T-helper 1 cell treated with Interleukin-12 subunit alpha and Interleukin-12 subunit beta and Interleukin-4 antibody, amounts not matched to agents 30 μg/mL and 1 μg/mL, for 36 hours (primary cell): ENCODE measurements around the gene DMD.
"Not testable (repeated sequence)": the region's sequence is repeated elsewhere in the genome, so short reads cannot be mapped to it uniquely, and the experiment has no call there.

Experiments
- H3K27ac Mint-ChIP-seq: one replicate; pipeline ENCODE4 v1.8.0; 2021; ENCODE audit warnings: mild to moderate bottlenecking, mixed read lengths
- H3K27me3 Mint-ChIP-seq: one replicate; pipeline ENCODE4 v1.8.0; 2021; ENCODE audit warnings: low read depth, mixed read lengths
- H3K36me3 Mint-ChIP-seq: one replicate; pipeline ENCODE4 v1.8.0; 2021; ENCODE audit warnings: low read depth, mixed read lengths
- H3K4me1 Mint-ChIP-seq: one replicate; pipeline ENCODE4 v1.8.0; 2021; ENCODE audit warnings: low read depth, mixed read lengths
- H3K4me3 Mint-ChIP-seq: one replicate; pipeline ENCODE4 v1.8.0; 2021; ENCODE audit warnings: mild to moderate bottlenecking, moderate library complexity, mixed read lengths
- H3K9me3 Mint-ChIP-seq: one replicate; pipeline ENCODE4 v1.8.0; 2021; ENCODE audit warnings: mixed read lengths

DMD gene

DNA sequence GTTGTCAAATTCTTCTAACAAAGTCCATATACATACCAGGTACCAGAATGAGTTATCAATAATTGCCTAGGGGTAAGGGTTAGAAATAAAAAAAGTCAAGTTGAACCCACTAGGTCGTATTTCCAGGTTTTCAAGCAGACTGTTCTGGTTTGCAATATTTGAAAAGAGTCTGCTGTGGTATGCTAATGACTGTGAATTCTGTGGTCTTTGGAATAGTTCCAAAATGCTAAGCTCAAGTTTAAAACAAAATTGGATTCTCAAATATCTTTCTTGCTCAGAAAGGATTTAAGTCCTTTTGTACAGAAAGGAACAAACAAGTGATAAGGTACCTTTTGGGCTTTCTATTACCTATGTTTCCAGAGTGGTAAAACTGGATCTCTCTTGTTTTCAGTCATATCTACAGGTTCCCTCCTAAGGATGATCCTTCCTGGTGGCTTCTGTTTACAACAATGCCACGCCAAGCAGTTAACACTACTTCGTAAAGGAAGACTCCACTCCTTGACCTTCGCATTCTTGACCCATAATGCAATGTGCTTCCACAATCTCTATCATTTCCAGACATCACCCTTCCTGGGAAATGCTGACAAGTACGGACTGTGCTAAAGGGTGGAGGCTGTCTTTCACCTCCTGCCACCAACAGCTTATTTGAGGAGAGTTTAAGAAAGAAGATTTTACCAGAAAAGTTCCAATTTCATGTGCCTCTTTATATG lies 1607.8 kb downstream of the DMD start:
- Mint-ChIP-seq H3K27ac (no peak overlapping the region), H3K36me3 (no peaks in the 10 kb centered on the region), H3K4me1 (no peaks in the 10 kb centered on the region), H3K9me3 (no peaks in the 10 kb centered on the region), H3K27me3 (no peaks in the 10 kb centered on the region), H3K4me3 (no peak overlapping the region)

DNA sequence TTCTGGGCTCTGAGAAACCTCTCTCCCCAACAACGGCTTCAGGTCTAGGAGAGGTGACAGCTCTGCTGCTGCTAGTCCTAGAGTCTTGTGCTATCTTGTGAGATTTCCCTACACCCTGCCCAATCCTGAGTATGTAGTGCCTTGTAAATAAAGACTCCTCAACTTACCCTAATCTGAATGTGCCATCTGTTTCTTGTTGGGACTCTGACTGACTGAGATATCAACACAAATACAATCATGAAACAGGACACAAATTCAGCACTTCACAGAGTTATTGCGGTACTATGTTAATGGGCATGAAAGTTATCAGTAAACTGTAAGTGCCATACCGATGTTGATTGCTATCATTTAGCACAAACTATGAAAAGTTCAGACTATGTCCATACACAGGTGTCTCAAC lies 1610.5 kb downstream of the DMD start:
- Mint-ChIP-seq H3K27ac (no peak overlapping the region), H3K4me1 (no peaks in the 10 kb centered on the region), H3K27me3 (no peaks in the 10 kb centered on the region), H3K9me3 (no peaks in the 10 kb centered on the region), H3K36me3 (no peaks in the 10 kb centered on the region), H3K4me3 (no peak overlapping the region)

DNA sequence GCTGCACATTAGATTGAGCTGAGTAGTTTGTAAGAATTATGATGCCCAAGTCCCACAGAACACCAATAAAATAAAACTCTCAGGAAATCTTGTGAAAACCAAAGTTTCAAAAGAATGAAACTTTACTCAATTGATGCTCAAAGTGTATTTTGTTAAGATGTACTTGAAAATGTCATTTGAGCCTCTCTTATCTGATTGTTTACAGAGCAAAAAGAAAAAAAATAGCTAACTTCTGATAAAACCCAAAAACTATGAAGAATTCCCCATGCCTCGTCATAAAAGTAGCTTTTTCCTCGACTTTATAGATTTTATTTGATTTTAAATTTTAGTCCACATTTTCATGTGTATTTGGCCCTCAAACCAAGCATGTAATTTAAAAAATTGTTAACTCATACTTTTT lies 1618.0 kb downstream of the DMD start:
- Mint-ChIP-seq H3K27me3 (no peaks in the 10 kb centered on the region), H3K9me3 (no peaks in the 10 kb centered on the region), H3K4me1 (no peaks in the 10 kb centered on the region), H3K27ac (no peak overlapping the region), H3K36me3 (no peaks in the 10 kb centered on the region), H3K4me3 (no peak overlapping the region)

DNA sequence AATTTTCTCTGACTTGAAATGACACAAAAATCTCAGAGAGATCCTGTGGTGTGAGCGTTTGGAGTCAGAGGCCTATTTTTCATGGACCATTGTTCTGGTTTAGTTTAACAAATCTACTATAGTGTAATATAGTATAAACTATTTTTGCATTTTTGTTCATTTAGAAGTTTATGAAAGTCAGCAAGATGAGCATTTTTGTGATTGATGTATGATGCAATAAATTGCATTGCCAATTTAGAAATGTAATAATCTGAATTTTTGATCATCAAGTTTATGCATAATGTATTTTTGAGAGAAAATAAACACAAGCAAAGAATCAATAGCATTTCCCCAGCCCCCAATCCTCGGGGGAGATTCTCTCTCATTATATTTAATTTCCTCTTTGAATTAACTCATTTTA lies 1620.0 kb downstream of the DMD start:
- no peaks in the 10 kb centered on the region for H3K4me1 Mint-ChIP-seq
- no peak overlapping the region for H3K27ac Mint-ChIP-seq
- H3K27me3 Mint-ChIP-seq, result no peaks in the 10 kb centered on the region
- no peaks in the 10 kb centered on the region for H3K9me3 Mint-ChIP-seq
- no peak overlapping the region for H3K4me3 Mint-ChIP-seq
- no peaks in the 10 kb centered on the region for H3K36me3 Mint-ChIP-seq

DNA sequence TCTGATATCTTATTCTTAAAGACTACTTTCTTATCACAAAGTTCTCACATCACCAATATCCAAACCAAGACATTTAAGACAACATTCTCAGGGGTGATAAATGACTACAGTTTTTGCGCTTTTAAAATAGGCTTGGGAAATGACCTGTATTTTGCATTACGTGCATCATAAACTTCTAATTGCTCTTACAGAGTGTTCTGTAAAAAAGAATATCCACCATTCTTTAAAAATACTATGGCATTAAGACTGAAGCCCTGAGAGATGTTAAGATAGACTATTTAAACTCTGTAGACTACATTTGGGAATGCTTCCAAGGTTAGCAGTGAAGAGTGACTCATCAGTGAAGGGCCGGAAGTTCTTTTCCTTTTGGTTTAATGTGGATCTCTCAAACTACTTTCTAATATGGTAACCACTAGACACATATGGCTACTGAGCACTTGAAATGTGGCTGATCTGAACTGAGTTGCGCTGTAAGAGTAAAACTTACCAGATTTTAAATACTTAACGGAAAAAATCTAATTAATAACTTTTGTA lies 1620.7 kb downstream of the DMD start:
- Mint-ChIP-seq H3K4me1 (no peaks in the 10 kb centered on the region), H3K9me3 (no peaks in the 10 kb centered on the region), H3K4me3 (no peak overlapping the region), H3K27me3 (no peaks in the 10 kb centered on the region), H3K27ac (no peak overlapping the region), H3K36me3 (no peaks in the 10 kb centered on the region)

DNA sequence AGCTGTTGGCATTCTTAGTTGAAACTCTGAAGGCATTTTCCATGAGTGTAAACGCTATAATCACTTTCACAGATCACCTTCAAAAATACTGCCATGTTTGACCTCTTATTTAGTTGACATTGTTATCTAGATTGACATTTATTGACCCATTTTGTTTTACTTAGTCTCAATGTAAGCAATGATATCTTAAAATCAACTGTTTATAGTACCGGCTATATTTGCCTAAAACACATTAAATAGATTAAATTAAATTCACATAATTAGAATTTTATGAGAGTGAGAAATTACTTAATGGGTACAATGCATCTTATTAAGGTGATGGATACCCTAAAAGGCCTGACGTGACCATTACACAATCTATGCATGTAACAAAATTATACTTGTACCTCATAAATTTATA lies 1621.8 kb downstream of the DMD start:
- Mint-ChIP-seq H3K27me3 (no peaks in the 10 kb centered on the region), H3K4me1 (no peaks in the 10 kb centered on the region), H3K9me3 (no peaks in the 10 kb centered on the region), H3K36me3 (no peaks in the 10 kb centered on the region), H3K4me3 (no peak overlapping the region), H3K27ac (no peak overlapping the region)

DNA sequence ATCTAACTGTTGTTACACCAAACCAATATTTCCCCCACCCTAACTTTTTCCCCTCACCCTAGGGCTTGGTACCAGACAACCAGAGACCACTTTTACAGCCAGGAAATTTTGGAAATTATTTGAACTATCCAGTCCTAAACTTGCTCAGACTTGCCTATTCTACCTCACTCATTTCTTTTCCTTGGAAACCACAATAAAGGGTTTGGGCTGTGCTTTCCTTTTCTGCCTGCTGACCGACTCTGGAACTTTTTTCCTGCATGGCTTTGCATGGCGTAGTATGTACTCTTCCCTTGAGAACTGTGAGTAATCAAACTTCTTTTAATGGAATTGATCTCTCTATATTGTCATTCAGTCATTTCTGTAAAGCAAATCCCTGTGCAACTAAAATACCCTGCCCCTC lies 1623.0 kb downstream of the DMD start:
- Mint-ChIP-seq H3K4me3 (no peak overlapping the region), H3K27ac (no peak overlapping the region), H3K4me1 (no peaks in the 10 kb centered on the region), H3K36me3 (no peaks in the 10 kb centered on the region), H3K9me3 (no peaks in the 10 kb centered on the region), H3K27me3 (no peaks in the 10 kb centered on the region)

DNA sequence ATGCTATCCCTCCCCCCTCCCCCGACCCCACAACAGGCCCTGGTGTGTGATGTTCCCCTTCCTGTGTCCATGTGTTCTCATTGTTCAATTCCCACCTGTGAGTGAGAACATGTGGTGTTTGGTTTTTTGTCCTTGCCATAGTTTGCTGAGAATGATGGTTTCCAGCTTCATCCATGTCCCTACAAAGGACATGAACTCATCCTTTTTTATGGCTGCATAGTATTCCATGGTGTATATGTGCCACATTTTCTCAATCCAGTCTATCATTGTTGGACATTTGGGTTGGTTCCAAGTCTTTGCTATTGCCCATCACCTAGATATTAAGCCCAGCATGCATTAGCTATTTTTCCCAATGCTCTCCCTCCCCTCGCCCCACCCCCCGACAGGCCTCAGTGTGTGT lies 1627.5 kb downstream of the DMD start:
- not testable (repeated sequence) for H3K36me3 Mint-ChIP-seq, H3K27ac Mint-ChIP-seq

DNA sequence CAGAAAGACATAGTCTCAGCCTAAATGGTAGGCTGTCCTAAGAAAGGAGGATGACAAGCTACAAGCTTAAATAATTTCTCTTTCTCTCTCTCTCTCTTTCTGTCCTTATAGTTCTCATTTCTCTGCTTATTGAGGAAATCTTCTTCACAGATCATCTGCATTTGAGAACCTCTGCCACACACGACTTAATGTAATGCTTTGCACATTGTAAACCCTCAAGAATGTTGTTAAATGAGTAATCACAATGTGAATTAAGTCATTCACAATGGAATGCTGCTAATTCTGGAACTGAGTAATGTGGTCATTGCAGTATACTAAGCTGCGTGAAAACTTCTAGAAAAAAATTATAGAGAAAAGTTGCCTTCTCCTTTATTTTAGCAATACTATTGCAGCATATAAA lies 1630.6 kb downstream of the DMD start:
- H3K9me3 Mint-ChIP-seq, result peaks cover 4% of the 10 kb centered on the region
- no peak overlapping the region for H3K27ac Mint-ChIP-seq
- H3K36me3 Mint-ChIP-seq, result no peaks in the 10 kb centered on the region
- H3K27me3 Mint-ChIP-seq, result no peaks in the 10 kb centered on the region
- H3K4me1 Mint-ChIP-seq, result no peaks in the 10 kb centered on the region
- H3K4me3 Mint-ChIP-seq, result no peak overlapping the region

More for the DNA sequence above, 1627.5 kb downstream of the DMD start:
- H3K27me3 Mint-ChIP-seq, H3K4me3 Mint-ChIP-seq, H3K4me1 Mint-ChIP-seq, H3K9me3 Mint-ChIP-seq: not testable (repeated sequence)

DNA sequence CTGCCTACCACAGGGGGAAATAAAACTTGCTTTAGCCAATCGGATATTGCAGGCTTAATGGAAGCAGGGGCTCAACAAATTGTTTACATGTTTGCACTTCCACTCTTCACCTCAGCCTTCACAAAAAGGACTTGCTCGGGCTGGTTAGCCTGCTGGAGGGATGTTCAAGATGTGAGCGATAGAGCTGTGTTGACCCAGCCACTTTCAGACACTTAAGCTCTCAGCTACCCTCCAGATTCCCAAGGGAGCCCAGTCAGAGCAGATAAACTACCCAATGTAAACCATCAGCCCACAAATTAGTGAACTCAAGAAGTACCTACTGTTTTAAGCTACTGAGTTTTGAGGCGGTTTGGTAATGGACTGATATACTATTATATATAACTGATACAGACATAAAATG lies 1631.1 kb downstream of the DMD start:
- no peaks in the 10 kb centered on the region for H3K27me3 Mint-ChIP-seq
- H3K9me3 Mint-ChIP-seq, result peaks cover 4% of the 10 kb centered on the region
- H3K27ac Mint-ChIP-seq, result no peak overlapping the region
- no peak overlapping the region for H3K4me3 Mint-ChIP-seq
- no peaks in the 10 kb centered on the region for H3K4me1 Mint-ChIP-seq
- H3K36me3 Mint-ChIP-seq, result no peaks in the 10 kb centered on the region

DNA sequence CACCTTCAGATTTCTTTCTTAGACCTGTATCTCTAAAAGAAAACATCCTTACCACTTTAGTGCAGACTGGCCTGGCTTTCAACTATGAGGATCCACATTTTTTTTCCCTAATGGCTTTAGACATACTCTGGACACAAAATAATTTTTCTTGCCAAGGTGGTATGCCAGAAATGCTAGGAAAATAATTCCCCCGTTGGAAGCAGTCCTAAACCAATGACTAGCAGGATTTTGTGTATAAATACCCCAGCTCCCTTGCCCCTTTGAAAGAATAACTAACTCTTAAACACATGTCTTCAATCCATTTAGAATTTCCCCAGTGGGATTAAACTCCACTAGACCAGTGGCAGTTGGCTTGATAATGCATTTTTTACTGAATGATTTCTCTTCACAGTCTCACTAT lies 1639.0 kb downstream of the DMD start:
- Mint-ChIP-seq H3K27me3 (no peaks in the 10 kb centered on the region), H3K9me3 (no peaks in the 10 kb centered on the region), H3K36me3 (no peaks in the 10 kb centered on the region), H3K4me3 (no peak overlapping the region), H3K4me1 (no peaks in the 10 kb centered on the region), H3K27ac (no peak overlapping the region)

DNA sequence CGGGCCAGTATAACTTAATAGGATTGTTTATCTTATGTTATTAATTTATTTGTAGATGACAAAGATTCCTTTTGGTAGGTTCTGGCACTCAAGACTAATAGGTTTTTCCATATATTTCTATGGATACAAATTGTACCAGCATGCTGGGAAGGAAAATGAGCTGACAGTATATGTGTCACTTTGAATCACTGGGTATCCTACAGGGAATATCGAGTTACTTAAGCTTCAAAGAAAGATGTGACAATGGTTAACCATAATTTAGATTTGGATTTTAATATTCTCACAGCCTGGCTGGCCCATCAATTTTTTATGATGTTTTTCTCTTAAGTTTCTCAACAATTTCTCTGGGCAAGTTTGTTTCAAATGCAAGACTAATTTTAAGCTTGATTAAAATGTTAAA lies 1640.7 kb downstream of the DMD start:
- Mint-ChIP-seq H3K4me3 (no peak overlapping the region), H3K4me1 (no peaks in the 10 kb centered on the region), H3K36me3 (no peaks in the 10 kb centered on the region), H3K9me3 (no peaks in the 10 kb centered on the region), H3K27ac (no peak overlapping the region), H3K27me3 (no peaks in the 10 kb centered on the region)

DNA sequence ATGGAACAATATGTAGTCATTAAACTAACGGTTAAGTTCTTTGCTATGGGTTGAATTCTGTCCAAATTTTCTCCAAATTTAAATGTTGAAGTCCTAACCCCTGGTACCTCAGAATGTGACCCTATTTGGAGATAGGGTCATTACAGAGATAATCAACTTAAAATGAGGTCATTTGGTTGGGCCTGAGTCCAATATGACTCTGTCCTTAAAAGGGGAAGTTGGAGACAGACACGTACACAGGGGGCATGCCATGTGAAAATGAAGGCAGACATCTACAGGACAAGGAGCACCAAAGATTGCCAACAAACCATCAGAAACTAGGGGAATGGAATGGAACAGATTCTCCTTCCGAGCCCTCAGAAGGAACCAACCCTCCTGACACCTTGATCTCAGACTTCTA lies 1647.6 kb downstream of the DMD start:
- H3K4me1 Mint-ChIP-seq, result no peaks in the 10 kb centered on the region

DNA sequence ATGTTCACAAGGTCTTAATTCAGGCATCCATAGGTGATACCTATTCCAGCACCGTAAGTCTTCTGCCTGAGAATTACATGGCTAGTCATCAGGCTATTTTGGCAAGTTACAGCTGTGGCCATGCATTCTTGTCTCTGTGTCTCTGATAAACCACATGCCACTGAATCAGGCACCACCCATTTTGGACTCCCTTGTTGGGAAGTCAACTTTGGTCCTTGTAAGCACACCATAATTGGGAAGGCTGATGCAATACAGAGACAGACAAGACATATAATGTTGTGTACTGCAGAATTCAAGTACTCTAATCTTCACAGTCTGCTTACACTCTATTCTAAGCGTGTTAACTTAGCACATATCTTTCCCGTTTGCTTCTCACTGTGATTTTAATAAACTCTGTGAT lies 1655.8 kb downstream of the DMD start:
- no peaks in the 10 kb centered on the region for H3K4me1 Mint-ChIP-seq
- no peaks in the 10 kb centered on the region for H3K27me3 Mint-ChIP-seq
- no peaks in the 10 kb centered on the region for H3K9me3 Mint-ChIP-seq
- H3K4me3 Mint-ChIP-seq, result no peak overlapping the region
- no peaks in the 10 kb centered on the region for H3K36me3 Mint-ChIP-seq
- H3K27ac Mint-ChIP-seq, result no peak overlapping the region

More for the DNA sequence above, 1647.6 kb downstream of the DMD start:
- H3K36me3 Mint-ChIP-seq, result no peaks in the 10 kb centered on the region
- H3K27me3 Mint-ChIP-seq, result no peaks in the 10 kb centered on the region
- H3K4me3 Mint-ChIP-seq, result no peak overlapping the region
- H3K27ac Mint-ChIP-seq, result no peak overlapping the region
- no peaks in the 10 kb centered on the region for H3K9me3 Mint-ChIP-seq

DNA sequence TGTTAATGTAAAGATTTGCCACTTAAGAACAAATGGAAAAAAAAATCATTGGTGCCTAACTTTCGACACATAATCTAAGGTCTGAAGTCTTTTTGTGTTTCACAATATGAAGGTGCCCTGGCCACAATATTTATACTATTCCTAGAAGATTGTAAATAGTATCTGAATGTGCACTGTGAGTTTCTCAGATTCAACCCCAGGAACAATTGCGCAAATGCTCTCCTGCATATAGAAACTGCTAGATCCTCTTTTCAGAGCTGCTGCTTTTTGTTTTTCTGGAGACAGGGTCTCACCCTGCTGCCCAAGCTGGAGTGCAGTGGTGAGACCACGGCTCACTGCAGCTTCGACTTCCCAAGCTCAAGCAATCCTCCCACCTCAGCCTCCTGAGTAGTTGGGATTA lies 1659.4 kb downstream of the DMD start:
- Mint-ChIP-seq H3K27ac (no peak overlapping the region), H3K4me3 (no peak overlapping the region)

DNA sequence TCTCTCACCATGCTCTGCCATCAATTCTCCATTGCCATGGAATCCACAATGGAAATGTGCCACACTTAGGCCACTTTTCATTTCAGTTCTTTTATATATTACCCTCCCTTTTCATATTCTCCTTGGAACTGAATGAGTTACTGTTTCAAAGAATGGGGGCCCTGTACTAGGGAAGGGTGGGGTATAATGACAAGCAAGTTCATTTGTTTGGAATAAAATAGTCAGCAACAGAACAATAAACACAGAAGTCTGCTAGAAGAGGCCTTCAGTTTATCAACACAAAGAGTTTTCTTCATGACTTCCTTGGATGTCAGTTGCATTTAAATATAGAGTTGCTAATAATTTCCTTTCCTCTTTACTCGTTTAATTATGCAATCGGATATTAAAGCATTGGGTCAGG lies 1661.2 kb downstream of the DMD start:
- Mint-ChIP-seq H3K27me3 (no peaks in the 10 kb centered on the region), H3K4me1 (no peaks in the 10 kb centered on the region), H3K36me3 (no peaks in the 10 kb centered on the region)

More for the DNA sequence above, 1659.4 kb downstream of the DMD start:
- no peaks in the 10 kb centered on the region for H3K9me3 Mint-ChIP-seq
- H3K36me3 Mint-ChIP-seq, result no peaks in the 10 kb centered on the region
- no peaks in the 10 kb centered on the region for H3K27me3 Mint-ChIP-seq
- H3K4me1 Mint-ChIP-seq, result no peaks in the 10 kb centered on the region

More for the DNA sequence above, 1661.2 kb downstream of the DMD start:
- H3K9me3 Mint-ChIP-seq, result no peaks in the 10 kb centered on the region
- no peak overlapping the region for H3K4me3 Mint-ChIP-seq
- no peak overlapping the region for H3K27ac Mint-ChIP-seq
